KMS-11 (cell line): ENCODE results near the gene FOXP1.

Source experiments
- H2AFZ ChIP-seq: fragments of 200-600 bp; sonication (generic); 2 replicates; pipeline ENCODE4 v1.6.1; 2016; ENCODE audit warnings: antibody characterized with exemption, mixed run types, low read depth
- H3K27ac ChIP-seq: fragments of 200-600 bp; sonication (generic); 2 replicates; pipeline ENCODE4 v1.6.1; 2016; ENCODE audit warnings: mild to moderate bottlenecking, mixed run types
- H3K27me3 ChIP-seq: fragments of 200-600 bp; sonication (generic); 2 replicates; pipeline ENCODE4 v1.6.1; 2017; ENCODE audit warnings: mild to moderate bottlenecking, low read depth, mixed run types, moderate library complexity; ENCODE audit not compliant: insufficient read depth
- H3K36me3 ChIP-seq: fragments of 200-600 bp; sonication (generic); 2 replicates; pipeline ENCODE4 v1.6.1; 2017; ENCODE audit warnings: mild to moderate bottlenecking, mixed run types; ENCODE audit not compliant: insufficient read depth
- H3K4me1 ChIP-seq: fragments of 200-600 bp; sonication (generic); 2 replicates; pipeline ENCODE4 v1.6.1; 2016; ENCODE audit warnings: mild to moderate bottlenecking, low read depth, mixed run types; ENCODE audit not compliant: poor library complexity, severe bottlenecking
- H3K4me2 ChIP-seq: fragments of 200-600 bp; sonication (generic); 2 replicates; pipeline ENCODE4 v1.7.0; 2016; ENCODE audit warnings: mild to moderate bottlenecking, mixed run types
- H3K4me3 ChIP-seq: fragments of 200-600 bp; sonication (generic); IDR thresholded peaks from 2 replicates; pipeline ENCODE4 v1.6.1; 2017; ENCODE audit warnings: low read depth, low read length, mixed read lengths; ENCODE audit not compliant: insufficient read depth
- H3K79me2 ChIP-seq: fragments of 200-600 bp; sonication (generic); 2 replicates; pipeline ENCODE4 v1.6.1; 2016; ENCODE audit warnings: low read depth, mixed run types; ENCODE audit not compliant: insufficient read depth
- H3K9ac ChIP-seq: fragments of 200-600 bp; sonication (generic); 2 replicates; pipeline ENCODE4 v1.6.1; 2016; ENCODE audit warnings: mild to moderate bottlenecking, mixed run types
- H4K20me1 ChIP-seq: fragments of 200-600 bp; sonication (generic); 2 replicates; pipeline ENCODE4 v1.6.1; 2016; ENCODE audit warnings: mild to moderate bottlenecking, mixed run types; ENCODE audit not compliant: insufficient read depth
- CTCF ChIP-seq: fragments of 200-600 bp; sonication (generic); conservative IDR thresholded peaks from 2 replicates; pipeline ENCODE4 v1.6.1; 2017; ENCODE audit warnings: low read depth, mild to moderate bottlenecking, antibody characterized with exemption, low read length, moderate library complexity, mixed read lengths

The FOXP1 gene

GRCh38 chr3:70973558-70973957 lies 610.0 kb downstream of the FOXP1 start:
- Histone ChIP-seq H3K9ac (no peak overlapping the region), H4K20me1 (no peaks in the 10 kb centered on the region), H3K4me3 (no peak overlapping the region), H2AFZ (no peak overlapping the region), H3K27ac (no peak overlapping the region), H3K4me2 (no peak overlapping the region), H3K27me3 (no peaks in the 10 kb centered on the region), H3K36me3 (no peaks in the 10 kb centered on the region), H3K4me1 (peaks cover 12% of the 10 kb centered on the region), H3K79me2 (no peaks in the 10 kb centered on the region)
- TF ChIP-seq CTCF = no peak

GRCh38 chr3:70972855-70973254 lies 610.7 kb downstream of the FOXP1 start:
- H3K27ac ChIP-seq = no peak overlapping the region
- H3K9ac ChIP-seq = no peak overlapping the region
- H3K79me2 ChIP-seq = no peaks in the 10 kb centered on the region
- no peak for TF ChIP-seq CTCF
- H3K36me3 ChIP-seq = no peaks in the 10 kb centered on the region
- no peaks in the 10 kb centered on the region for H4K20me1 ChIP-seq
- H3K4me3 ChIP-seq = no peak overlapping the region
- no peak overlapping the region for H2AFZ ChIP-seq
- peaks cover 12% of the 10 kb centered on the region for H3K4me1 ChIP-seq
- no peak overlapping the region for H3K4me2 ChIP-seq
- H3K27me3 ChIP-seq = no peaks in the 10 kb centered on the region

GRCh38 chr3:70970952-70971351 lies 612.6 kb downstream of the FOXP1 start:
- H3K4me3 ChIP-seq = no peak overlapping the region
- no peak overlapping the region for H3K4me2 ChIP-seq
- no peak overlapping the region for H3K27ac ChIP-seq
- H3K9ac ChIP-seq = no peak overlapping the region
- H2AFZ ChIP-seq = no peak overlapping the region
- no peaks in the 10 kb centered on the region for H3K27me3 ChIP-seq
- H3K4me1 ChIP-seq = peaks cover 12% of the 10 kb centered on the region
- TF ChIP-seq CTCF = no peak
- no peaks in the 10 kb centered on the region for H3K36me3 ChIP-seq
- H4K20me1 ChIP-seq = no peaks in the 10 kb centered on the region
- no peaks in the 10 kb centered on the region for H3K79me2 ChIP-seq

GRCh38 chr3:70970171-70970570 lies 613.4 kb downstream of the FOXP1 start:
- H3K36me3 ChIP-seq = no peaks in the 10 kb centered on the region
- TF ChIP-seq CTCF = no peak
- peaks cover 8% of the 10 kb centered on the region for H3K4me1 ChIP-seq
- no peak overlapping the region for H3K4me2 ChIP-seq
- no peak overlapping the region for H3K4me3 ChIP-seq
- H3K79me2 ChIP-seq = no peaks in the 10 kb centered on the region
- H3K27ac ChIP-seq = no peak overlapping the region
- H3K9ac ChIP-seq = no peak overlapping the region
- H4K20me1 ChIP-seq = no peaks in the 10 kb centered on the region
- H3K27me3 ChIP-seq = no peaks in the 10 kb centered on the region
- no peak overlapping the region for H2AFZ ChIP-seq
